Stimulated activated CD8-positive, alpha-beta memory T cell treated with anti-CD3 and anti-CD28 coated beads, Interleukin-2, amount 100 ng/mL, for 1 hour (primary cell): ENCODE results near the gene WNK2.
"Not testable (repeated sequence)": the region's sequence is repeated elsewhere in the genome, so short reads cannot be mapped to it uniquely, and the experiment has no call there.

Source experiments
- DNase-seq, 2 donors: peaks; one replicate each; pipeline ENCODE4 v3.0.0-alpha.2; 2020; ENCODE audit warnings: low read depth in 2 of 2

Gene WNK2

DNA sequence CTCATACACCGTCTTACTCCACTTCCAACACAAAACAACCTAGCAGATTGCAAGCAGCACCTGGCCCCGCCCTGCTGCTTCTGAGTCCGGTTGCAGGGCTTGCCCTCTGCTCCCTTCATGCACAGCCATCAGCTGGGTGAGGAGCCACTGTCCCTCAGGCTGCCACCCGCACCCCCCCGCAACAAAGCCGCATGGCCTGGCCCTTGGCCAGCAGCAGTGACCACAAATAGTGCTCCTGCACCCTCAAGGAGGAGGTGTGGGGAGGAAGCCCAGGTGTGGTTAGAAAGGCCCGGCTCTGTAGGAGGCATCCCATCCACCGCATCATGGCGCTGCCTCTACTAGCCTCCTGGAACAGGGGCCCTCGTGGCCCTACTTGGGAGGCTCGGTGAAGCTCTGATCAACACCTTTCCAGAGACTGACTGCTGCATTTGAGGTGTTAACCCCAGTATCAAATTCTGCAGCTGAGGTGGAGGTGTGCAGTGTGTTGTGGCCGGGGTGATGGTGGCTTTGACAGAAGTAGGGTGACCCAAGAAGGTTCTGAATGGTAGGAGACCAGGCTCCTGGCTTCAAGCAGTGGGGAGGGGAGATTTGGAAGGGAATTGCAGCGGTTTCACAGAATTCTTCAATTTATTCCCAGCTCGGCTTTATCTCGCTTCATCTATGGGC, 52.7 kb downstream of the WNK2 start:
- DNase-seq: no peak

DNA sequence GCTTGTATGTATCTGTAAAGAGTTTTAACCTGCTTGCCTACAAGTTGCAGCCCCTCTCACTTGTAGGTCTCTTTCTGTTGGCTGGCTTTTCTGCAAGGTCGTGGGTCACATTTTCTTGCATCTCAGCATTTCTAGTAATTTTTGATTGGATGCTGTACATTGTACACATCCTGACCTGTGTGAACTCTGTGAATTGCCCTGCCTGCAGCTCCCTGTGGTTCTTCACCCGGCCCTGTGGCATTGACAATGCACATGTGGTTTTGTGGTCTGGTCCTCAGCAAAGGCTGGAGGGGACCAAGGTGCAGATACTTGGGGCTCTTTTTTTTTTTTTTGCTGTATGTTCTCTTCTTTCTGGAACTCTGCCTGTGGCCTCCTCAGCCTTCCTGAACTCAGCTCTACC, 53.6 kb downstream of the WNK2 start:
- no peak for DNase-seq

DNA sequence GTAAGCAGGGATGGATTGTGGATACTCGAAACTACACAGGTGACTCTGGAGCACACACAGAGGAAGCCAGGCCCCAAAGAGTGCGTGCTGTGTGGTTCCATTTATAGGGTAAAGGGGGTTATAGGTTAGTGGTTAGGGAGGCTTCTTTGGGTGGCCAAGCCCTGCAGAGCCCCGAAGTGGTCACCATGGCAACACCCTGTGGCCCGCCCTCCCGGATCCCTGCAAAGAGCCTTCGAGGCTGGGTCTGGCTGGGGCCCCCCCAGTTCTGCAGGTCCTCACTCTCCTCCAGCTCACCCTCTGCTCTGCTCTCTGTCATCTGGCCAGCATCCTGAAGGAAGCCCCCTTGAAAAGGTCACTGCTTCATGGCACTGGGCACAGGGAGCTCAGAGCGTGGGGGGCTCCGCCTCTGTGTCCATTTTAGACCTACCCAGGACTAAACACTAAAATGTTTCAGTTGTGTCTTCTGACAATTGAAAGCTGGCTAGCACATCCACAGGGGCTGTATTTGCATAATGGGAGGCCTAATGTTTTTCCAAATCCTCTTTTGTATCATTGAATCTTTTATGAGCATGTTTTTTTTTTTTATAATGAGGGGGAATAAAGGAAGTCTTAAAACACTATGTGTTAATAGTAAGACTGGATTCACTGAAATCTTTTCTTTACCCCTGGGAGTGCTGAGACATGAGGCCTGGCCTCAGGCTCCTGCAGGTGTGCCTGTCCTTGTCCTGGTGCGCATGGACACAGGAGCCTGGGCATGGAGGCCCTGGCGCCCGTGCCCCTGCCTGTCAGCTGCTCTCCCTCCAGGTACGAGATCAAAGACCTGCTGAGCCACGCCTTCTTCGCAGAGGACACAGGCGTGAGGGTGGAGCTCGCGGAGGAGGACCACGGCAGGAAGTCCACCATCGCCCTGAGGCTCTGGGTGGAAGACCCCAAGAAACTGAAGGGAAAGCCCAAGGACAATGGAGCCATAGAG, 55.3 kb downstream of the WNK2 start:
- no peak for DNase-seq

DNA sequence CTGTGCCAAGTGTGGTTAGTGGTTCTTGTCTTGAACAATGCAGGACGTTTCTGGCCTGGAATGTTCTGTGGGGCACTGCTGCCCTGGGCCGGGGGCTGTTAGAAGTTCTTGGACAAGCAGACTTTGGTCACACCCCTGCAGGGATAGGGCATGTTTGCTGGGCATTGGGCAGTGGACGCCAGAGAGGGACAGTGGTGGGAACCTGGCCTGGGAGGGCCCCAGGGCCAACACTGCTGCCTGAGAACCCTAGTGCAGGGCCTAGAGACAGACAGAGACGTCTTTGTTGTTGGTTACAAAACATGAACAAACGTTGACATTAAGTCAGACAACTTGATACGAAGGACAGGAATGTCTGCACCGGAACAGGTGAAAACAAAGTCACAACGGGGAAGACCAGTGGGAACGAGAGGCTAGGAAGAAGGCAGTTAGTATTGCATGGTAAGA, 57.0 kb downstream of the WNK2 start:
- DNase-seq: no peak

DNA sequence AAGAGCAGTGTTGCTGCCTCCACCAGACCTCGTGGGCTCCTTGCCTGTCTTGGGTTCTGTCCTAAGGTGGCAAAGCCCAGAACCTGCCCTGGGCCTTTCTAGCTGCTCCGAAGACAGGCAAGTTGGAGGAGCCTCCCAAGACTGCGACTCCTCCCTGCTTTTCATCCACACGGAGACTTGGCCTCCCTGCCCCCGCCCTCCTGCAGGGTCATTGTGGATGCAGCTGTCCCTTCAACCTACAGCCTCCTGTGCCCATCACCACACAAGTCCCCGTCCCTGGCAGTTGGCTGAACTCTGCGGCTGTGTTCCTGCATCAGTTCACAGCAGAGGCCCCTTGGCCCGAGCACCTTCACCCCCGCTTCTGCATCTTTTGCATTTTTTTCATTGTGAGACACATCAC, 59.2 kb downstream of the WNK2 start:
- DNase-seq: no peak

DNA sequence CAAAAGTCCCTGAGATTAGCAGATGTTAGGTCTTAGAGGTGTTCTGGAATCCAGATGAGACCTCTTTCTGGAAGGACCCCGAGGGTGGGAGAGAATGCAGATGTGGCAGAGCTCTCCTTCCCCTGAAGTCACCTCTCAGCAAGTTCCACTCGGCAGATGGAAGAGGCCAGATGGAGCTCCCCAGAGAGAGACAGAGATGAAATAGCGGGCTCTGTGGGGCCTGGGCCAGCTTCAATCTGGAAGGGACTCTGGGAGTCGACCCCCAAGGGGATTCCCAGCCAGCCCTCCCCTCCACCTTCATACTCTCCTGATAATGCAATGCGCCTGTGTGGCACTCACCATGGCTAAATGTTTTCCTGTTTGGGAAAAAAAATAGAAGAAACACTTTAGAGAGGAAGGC, 60.2 kb downstream of the WNK2 start:
- no peak for DNase-seq

DNA sequence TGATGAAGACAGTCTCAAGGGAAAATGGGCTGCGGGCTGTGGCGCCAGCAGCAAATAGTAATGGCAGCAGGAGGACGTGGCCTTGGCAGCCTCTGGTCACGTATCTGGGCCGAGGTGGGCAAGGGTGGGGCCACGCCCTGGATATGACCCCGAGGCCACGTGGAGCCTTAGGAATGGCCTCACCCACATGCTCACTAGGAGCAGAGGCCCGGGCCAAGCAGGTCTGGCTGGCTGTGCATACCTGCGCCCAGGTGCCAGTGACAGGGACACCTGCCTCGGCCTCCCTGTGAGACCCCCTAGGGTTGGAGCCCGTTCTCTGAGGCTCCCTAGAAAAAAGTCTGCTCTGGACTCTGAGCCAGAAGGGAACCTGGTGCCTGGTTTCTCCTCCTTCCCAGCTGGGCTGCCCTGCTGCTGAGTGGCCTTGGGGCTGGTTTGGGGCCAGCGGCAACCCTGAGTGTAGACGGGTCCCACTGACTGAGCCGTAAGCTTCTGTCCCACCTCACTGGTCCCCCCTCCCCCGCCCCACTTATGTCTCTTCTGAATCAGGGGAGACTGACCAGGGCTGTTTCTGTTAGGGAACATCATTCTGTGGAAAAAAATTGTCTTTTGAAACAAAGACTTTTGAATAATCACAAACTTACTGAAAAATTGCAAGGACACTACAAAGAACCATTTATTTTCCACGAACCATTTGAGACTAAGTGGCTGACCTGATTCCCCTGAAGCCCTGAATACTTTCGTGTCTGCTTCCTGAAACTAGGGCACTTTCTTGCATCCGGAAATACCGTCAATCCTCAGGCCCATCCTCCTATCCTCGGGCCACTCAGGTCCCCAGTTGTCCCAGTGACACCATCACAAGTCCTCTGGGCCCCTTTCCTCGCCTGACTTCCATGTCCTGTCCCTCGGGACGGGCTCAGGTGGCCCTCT, 60.8 kb downstream of the WNK2 start:
- DNase-seq: no peak

DNA sequence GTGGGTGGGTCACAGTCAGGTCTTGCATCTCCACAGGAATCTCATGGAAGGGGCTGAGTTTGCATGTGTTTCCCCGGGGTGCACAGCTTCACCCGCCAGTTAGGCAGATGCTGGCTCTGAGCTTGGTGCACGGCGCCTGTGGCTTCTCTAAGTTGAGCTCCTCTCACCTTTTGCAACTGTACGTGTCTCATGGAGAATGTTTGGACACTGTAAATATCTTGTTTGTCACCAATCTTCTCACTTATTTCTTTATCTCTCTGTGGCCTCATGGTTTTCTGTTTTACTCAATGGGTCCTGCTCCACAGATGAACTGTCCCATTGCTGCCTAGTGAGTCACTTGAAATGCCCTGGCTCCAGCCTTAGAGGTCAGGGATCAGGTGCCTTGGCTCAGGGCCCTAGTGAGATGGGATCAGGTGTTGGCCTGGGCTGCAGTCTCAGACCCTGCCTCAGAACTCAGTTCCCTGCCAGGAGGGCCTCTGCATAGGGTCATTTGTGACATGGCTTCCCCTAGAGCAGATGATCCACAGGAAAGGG, 61.6 kb downstream of the WNK2 start:
- no peak for DNase-seq

DNA sequence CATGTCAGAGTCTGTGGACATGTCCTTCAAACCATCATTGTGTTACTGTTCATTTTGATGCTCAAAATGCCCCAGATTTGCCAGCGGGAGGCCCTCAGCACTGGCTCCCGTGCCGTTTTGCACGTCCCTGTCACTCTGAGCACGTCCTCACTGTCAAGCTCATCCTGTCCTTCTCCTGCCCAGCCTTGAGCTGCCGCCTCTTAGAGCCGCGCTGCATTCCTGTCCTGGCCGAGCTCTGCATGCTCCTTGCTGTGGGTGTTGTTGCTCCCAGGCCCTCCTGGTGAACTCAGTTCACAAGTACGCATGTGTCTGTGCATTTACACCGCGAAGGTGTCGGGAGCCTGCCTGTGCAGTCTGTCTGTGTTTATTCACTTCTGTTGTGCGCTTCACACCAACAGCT, 62.2 kb downstream of the WNK2 start:
- DNase-seq: no peak

DNA sequence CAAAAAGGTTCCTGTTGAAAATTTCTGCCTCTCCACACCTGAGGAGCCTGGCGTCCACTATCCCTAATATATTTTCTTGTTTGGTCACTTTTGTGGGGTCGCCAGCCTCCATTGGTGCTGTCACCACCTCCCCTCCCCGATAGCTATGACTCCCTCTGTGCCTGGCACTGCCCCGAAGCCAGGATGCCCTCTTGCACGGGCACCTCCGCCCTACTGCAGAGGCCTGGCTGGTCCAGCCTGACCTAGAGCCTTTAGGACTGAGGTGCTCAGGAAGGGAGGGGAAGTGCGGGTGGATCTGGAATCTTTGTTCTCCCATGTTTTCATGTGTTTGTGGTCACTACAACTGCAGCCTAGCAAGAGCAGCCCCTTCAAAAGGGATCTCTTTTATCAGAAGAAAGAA, 62.6 kb downstream of the WNK2 start:
- DNase-seq: no peak

DNA sequence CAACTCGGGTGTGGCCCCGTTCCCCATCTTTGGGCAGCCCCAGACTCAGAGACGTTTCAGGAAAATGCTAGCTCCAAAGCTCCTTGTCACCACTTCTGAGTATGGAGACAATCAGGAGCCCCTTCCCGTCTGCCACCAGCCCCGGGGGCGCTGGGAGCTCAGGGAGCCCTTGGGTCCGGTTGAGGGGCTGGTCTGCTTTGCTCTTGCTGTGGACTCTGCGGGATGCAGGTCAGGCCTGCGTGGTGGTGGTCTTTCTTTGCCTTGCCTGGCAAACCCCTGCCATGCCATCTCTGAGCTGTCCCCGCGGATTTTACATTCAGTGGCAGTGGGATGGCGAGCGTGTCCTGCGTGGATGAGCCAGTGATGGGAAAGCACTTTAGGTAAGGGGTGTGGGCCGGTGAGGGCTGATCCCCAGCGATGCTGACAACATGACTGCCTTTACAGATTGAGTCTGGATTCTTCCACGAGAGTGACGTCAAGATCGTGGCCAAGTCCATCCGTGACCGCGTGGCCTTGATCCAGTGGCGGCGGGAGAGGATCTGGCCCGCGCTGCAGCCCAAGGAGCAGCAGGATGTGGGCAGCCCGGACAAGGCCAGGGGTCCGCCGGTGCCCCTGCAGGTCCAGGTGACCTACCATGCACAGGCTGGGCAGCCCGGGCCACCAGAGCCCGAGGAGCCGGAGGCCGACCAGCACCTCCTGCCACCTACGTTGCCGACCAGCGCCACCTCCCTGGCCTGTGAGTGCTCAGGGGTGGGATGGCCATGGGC, 63.3 kb downstream of the WNK2 start:
- no peak for DNase-seq

DNA sequence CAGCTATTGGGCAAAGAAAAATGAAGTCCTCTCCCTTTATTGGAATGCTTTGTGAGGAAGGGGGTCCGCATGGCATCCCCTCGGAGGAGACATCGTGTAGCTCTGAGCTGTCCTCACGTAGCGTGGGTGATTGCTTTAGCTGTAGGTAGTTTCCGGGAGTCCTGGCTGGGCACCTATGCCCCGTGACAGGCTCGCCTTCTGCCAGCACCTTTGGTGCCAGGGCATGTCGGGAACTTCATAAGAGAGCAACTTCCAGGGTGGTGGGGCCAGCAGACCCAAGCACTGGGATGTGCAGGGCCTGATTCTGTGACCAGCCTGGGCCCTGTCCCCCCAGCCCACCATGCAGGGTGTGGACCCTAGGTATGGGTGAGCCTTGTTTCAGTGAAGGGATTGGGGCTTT, 64.0 kb downstream of the WNK2 start:
- no peak for DNase-seq

DNA sequence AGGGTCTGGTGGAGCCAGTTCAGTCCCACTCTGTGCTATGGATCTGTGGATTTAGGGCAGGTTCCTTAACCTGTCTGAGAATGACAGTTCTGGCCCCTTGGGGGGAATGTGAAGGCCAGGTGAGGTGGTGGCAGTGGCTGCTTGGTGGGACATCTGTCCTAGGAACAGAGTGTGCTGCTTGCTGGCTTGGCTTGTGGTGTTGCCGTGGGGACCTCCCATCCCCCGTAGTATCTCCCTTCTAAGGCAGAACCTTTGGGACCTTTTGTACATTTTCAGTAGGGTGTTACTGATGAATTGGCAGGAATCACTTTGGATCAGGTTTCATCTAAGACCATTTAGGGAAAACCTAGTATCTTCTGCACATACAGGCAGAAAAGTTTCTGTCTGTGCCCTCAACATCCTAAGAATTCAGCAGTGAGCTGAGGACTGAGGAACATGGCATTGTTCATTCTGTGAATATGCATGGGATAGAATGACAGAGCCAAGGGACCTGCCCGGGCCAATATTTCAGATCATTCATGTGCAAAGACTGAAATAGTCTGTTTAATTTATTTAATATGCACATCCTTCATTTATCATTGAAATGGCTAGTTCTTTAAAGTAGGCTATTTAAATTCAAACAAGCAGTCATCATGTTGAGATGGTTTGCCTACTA, 64.6 kb downstream of the WNK2 start:
- DNase-seq: no peak

DNA sequence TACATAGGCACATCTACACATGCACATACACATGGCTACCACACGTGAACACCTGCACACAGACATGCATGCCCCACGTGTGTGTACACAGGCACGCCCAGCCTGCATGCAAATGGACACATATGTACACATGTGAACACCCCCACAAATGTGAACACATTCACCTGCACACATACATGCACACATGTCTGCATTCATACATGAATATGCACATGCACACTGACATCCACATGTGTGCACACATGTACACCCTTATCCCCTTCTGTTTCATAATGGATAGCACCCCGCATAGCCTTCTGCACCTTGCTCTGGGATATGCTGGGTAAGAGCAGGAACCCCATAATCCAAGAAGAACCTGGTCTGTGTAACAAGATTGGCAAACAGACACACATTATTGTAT, 66.2 kb downstream of the WNK2 start:
- DNase-seq: no peak

DNA sequence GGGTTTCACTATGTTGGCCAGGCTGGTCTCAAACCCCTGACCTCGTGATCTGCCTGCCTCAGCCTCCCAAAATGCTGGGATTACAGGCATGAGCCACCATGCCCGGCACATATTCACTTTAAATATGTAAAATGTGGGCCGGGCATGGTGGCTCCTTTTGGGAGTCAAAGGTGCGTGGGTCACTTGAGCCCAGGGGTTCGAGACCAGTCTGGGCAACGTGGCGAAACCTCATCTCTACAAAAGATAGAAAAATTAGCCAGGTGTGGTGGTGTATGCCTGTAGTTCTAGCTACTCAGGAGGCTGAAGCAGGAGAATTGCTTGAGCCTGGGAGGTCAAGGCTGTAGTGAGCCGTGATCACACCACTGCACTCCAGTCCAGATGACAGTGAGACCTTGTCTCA, 67.4 kb downstream of the WNK2 start:
- DNase-seq: not testable (repeated sequence)

DNA sequence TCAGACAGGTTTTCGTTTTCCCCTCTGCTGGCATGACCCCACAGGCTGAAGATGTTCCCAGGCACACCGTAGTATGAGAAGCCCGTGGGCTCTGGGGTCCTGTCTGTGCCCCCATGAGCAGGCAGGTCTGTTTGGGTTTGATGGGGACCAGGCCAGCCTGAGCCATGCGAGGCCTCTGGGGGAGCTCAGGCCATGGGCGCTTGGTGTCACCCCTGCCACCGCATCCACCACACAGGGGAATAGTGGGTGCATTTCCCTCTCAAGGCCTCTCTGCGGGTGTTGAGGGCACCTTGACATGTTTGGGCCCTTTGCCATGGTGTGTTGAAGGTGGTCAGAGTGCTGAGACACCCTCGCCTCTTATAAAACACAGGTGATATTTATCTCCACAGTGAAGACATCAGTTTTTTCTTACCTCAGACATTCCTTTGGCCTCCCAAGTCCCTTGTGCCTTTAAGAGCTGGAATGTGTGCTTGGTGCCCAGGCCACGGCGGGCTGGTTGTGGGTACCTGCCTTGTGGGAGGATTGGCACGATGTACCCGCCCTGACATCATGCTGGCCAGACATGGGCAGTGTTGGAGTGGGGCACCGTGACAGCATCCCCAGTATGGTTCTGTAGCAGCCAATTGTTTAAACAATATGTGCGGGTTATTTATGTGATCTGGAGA, 68.3 kb downstream of the WNK2 start:
- no peak for DNase-seq

DNA sequence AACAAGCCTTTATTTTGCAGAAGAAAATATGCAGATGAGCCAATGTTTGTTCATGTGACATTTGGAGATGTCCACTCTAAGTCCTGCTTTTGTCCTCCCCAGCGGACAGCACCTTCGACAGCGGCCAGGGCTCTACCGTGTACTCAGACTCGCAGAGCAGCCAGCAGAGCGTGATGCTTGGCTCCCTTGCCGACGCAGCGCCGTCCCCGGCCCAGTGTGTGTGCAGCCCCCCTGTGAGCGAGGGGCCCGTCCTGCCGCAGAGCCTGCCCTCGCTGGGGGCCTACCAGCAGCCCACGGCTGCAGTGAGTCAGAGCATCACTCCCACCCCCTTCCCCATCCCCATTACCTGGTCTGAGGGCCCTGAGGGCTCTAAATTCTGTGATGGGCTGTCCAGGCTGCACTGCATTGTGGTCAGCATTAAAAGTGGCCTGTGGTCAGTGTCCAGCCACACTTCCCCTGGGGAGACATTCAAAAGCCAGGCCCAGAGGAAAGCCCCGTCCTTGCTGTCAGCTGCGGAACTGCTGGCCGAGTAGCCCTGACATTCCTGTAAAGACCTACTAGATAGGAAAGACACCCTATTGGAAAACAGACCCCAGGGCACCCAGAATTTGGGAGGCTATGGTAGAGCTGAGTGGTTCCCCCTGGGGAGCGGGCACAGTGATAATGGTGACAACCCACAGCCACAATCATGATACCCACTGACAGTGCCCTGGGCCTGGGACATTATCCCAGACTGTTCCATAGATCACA, 69.0 kb downstream of the WNK2 start:
- no peak for DNase-seq

DNA sequence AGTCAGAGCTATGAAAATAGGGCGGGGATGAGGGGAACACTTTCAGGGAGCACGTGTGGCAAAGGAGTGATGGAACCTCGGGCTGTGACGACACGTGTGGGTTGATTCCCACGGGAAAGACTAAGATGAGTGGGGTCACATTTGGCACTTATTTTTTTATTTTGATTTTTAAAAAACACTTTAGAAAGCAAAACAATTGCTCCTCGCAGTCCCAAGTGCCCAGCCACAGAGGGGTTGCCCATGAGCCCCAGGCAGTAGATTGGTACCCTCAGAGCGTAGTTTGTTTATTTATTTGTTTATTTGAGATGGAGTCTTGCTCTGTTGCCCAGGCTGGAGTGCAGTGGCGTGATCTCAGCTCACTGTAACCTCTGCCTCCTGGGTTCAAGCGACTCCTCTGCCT, 69.7 kb downstream of the WNK2 start:
- no peak for DNase-seq

DNA sequence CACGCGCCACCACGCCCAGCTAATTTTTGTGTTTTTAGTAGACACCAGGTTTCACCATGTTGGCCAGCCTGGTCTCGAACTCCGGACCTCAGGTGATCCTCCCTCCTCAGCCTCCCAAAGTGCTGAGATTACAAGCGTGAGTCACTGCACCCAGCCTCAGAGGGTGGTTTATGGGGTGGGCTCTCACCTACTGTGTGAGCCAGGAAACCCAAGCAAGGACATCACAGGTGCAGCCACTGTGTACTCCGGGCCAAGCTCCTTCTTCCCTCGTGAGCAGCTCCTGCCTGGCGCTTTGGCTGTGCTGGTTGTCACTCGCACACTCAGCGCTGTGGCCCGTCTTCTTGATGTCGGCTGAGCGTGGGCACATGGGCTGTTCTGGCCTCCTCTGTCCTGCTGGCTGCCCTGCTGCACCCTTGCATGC, 70.1 kb downstream of the WNK2 start:
- no peak for DNase-seq
